GM18909 (cell line): ENCODE results near the gene RPUSD1.
"Not testable (repeated sequence)": the region's sequence is repeated elsewhere in the genome, so short reads cannot be mapped to it uniquely, and the experiment has no call there.

Experiments
- ATAC-seq: cut with Tn5 transposase; IDR thresholded peaks from one replicate; pipeline ENCODE4 v1.9.1; 2021; ENCODE audit warnings: mild to moderate bottlenecking; ENCODE audit not compliant: unreplicated experiment, poor library complexity

RPUSD1 gene

GRCh38 chr16:785563-786535 lies 2.3 kb downstream of the RPUSD1 start:
- no peak for ATAC-seq

- no peak for ATAC-seq
These were observed 3.8 kb downstream of the RPUSD1 start for GRCh38 chr16:784431-784830.

GRCh38 chr16:783404-784161 lies 4.6 kb downstream of the RPUSD1 start:
- no peak for ATAC-seq

- no peak for ATAC-seq
These were observed 5.3 kb downstream of the RPUSD1 start for GRCh38 chr16:782766-783403.

DNA sequence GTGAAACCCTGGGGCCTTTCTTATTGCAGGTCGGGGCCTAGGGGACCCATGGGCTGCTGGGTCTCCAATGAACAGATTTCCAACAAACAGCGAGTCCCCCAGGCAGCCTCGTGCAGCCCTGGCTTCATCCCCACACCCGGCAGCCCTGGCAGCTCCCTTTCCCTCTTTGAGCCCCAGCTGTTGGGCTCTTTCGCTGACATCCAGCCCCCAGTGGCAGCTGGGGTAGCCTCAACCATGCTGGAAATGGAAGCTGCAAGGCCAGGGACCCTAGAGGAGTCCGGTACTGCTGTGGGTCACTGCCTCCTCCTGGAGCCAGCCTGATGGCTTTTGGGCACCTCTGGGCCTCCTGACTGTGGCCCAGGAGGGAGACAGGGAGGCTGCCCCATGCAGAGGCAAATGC lies 5.9 kb downstream of the RPUSD1 start:
- no peak for ATAC-seq

- no peak for ATAC-seq
These were observed 6.7 kb downstream of the RPUSD1 start for GRCh38 chr16:781346-782010.

- no peak for ATAC-seq
These were observed 7.9 kb downstream of the RPUSD1 start for GRCh38 chr16:780296-780695.

DNA sequence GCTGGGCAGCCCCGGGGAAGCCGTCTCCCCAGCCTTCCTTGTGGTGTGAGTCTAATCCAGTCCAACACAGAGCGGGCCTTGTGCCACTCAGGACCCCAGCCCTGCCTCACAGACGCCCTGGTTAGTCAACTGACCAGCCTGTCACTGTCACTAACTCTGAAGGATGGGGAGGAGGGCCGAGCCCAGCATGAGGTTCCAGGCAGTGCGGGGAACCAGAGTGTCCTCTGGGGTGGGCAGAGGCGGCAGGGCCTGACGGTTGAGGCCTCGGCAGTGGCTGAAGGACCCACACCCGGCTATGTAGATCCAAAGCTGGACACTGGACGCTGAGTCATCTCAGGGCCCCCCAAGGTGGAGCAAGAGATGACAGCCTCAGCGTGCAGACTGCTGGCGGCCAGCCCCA lies 8.6 kb downstream of the RPUSD1 start:
- ATAC-seq = no peak

DNA sequence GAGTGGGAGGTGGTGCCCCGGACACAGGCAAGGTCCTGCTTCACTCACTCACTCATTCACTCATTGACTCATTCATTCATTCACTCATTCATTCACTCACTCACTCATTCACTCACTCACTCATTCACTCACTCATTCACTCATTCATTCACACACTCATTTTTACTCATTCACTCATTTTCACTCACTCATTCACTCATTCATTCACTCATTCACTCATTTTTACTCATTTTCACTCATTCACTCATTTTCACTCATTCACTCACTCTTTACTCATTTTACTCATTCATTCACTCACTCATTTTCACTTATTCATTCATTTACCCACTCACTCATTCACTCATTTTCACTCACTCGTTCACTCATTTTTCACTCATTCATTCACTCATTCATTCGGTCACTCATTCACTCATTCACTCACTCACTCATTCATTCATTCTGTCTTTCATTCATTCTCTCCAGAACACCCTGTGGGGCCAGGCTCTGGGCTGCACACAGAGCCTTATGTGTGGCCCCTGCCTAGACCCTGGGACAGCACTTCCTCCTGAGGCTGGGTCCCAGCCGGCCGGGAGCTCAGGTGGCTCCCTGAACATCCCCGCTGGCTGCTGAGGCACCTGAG lies 9.2 kb downstream of the RPUSD1 start:
- no peak for ATAC-seq

DNA sequence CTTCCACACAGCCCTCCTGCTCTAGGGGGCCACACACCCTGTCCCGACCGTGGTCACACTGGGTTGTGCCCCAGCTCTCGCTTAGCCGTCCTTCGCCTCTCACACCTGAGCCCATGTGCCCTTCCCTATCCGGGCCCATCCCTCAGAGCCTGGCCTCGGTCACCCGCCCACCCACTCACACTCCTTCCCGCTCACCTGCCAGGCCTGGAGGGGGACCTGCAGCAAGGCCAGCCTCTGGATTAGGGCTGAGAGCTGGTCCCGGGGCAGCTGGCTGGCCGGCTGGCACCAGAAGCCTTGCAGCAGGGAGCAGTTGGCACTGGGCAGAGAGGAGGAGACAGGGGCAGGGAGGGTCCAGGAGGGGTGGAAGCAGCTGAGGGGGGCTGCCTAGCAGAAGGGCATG lies 9.7 kb downstream of the RPUSD1 start:
- ATAC-seq = no peak

DNA sequence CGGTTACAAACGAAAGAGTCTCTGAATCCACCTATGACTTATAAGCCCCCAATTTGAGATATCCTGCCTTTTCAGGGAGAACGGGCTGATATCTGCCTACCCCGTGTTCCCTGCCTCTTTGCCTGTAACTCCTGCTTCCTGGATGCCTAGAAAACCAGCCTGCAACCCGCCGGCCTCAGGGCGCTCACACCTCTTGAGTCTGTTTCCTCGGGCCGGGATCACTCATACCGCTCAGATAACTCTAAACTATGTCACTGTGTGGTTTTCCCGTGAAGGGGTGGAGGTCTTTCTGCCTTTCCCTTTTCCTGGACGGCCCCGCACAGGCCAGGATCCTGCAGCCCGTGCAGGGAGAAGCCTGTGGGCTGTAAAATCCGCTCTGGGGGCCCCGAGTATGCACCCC lies 10.4 kb downstream of the RPUSD1 start:
- ATAC-seq = no peak

DNA sequence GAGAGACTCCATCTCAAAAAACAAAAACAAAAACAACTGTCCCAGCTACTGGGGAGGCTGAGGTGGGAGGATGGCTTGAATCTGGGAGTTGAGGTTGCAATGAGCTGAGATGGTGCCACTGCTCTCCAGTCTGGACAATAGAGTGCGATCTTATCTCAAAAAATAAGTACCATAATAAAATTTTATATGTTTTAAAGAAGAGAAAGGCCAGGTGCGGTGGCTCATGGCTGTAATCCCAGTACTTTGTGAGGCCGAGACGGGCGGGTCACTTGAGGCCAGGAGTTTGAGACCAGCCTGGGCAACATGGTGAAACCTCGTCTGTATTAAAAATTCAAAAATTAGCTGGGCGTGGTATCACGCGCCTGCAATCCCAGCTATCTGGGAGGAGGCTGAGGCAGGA lies 11.4 kb downstream of the RPUSD1 start:
- no peak for ATAC-seq

GRCh38 chr16:776298-776697 lies 11.9 kb downstream of the RPUSD1 start:
- not testable (repeated sequence) for ATAC-seq

GRCh38 chr16:775236-775796 lies 12.9 kb downstream of the RPUSD1 start:
- ATAC-seq = no peak

DNA sequence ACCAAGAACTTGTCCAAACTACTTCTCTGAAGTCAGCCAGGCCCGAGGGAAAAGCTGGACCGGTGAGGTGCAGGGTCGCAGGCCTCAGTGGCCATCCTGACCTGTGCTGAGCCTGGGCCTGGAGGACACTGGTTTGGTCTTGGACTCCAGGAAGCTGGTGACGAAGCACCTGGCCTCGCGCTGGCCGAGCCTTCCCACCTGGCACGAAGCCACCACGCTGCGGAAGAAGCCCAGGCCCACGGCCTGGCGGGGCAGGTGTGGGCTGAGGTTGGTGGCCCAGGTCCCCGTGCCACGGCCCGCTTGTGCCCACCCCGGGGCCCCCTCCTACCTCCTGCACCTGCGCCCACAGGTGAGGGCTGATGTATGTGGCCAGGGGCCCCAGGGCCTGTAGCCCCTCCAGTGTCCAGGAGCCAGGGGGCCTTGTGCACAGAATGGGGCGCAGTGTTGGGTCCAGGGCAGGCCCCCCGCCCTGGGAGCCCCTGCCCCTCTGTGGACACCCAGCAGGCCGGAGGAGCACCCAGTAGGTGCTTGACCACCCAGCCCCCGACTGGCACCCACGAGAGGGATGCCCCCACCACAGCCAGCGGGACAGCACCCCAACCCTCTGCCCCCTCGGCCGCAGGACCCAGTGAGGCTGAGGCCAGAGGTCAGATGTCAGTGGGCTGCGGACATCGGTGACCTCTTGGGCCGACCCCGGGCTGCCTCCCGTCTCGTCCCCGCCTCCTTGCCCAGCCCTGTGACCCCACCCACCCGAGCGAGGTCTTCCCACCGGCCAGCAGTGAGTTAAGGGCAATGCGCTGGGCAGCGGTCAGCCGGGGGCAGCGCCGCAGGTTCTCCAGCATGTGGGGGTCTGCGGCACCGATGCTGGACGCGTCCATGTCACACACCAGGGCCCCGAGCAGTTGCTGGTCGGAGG lies 13.8 kb downstream of the RPUSD1 start:
- ATAC-seq = no peak

DNA sequence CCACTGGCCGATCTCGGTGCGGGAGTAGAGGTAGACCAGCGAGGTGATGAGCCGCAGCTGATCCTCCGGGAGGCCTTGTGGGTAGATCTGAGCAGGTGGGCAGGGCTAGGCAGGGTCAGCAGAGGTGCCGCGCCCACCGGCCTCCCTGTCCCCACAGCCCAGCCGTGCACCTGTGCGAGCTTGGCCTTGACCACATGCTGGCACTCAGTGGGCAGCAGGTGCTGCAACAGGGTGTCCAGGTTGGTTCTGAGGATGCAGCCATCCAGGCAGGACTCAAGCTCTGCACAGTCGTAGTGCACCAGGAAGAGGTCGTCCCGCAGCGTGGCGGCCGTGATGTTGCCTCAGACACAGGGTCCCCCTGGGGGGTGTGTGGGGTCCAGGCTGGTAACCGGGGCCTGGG lies 15.2 kb downstream of the RPUSD1 start:
- no peak for ATAC-seq

DNA sequence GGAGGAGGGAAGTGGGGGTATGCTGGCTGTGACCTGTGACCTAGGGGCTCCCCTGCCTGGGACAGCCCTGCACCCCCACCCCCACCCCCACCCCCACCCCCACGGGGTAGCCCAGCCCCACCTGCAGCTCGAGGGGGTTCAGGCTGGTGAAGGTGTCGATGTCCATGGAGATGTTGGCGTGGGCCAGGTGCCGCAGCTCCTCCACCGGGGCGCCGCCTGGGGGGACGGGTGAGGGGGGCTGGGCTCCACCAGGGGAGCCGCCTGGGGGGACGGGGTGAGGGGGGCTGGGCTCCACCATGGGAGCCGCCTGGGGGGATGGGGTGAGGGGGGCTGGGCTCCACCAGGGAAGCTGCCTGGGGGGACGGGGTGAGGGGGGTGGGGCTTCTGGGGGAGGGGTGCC lies 17.8 kb downstream of the RPUSD1 start:
- no peak for ATAC-seq

DNA sequence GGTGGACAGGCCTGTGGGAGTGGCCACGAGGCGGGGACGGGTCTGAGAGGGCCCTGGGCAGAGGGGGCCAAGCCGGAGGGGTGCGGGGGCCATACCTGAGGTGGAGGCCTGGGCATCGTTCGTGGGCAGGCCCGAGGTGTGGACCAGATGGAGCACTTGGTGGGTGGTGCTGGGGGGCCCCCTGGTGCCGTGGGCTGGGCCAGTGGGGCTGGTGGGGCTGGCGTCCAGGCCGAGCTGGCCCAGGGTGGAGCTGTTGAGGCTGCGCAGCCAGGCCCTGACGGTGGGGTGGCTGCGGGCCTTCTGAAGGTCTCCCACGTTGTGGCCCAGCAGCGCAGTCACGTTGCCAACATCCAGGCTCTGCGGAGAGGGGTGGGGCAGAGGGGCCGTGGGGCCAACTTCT lies 18.2 kb downstream of the RPUSD1 start:
- no peak for ATAC-seq
